HG02852 (cell line): ENCODE measurements around the gene ABCC3.

Source experiments
- ATAC-seq: cut with Tn5 transposase; IDR thresholded peaks from one replicate; pipeline ENCODE4 v1.9.1; 2021; ENCODE audit warnings: mild to moderate bottlenecking, moderate library complexity; ENCODE audit not compliant: unreplicated experiment

ABCC3 gene

DNA sequence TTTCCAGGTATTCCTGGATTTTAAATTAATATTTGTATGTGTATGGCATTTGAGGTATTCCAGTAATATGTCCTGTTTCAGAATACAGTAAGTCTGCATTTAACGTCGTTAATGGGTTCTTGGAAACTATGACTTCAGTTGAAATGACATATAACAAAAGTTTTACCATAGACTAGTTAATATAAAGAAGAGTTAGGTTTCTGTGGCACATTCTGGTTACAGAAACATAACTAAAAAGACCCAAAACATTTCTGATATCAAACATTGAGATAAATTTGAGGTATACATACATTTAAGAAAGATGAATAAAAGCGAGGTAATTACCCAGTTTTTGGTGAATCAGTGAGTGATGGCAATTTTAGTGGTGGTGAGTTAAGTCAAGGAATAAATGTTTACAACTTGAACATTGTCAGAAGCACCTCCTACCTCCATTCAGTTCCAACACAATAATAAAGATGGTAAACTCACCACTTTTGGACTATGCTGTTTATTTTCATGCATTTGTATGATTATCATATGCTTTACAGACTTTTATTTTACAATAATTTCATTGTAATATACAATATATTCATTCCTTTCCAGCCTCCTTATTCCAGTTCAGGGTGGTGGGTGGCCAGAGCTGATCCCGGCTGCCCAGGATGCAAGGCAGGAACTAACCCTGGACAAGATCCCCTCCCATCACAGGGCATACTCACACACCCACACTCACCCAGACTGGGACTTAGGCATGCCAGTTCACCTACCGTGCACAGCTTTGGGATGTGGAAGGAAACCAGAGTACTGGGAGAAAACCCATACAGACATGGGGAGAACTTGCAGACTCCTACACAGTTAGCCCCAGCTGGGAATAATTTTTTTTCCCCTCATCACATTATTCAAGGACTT is 94.4 kb downstream of the ABCC3 start:
- ATAC-seq = no peak

DNA sequence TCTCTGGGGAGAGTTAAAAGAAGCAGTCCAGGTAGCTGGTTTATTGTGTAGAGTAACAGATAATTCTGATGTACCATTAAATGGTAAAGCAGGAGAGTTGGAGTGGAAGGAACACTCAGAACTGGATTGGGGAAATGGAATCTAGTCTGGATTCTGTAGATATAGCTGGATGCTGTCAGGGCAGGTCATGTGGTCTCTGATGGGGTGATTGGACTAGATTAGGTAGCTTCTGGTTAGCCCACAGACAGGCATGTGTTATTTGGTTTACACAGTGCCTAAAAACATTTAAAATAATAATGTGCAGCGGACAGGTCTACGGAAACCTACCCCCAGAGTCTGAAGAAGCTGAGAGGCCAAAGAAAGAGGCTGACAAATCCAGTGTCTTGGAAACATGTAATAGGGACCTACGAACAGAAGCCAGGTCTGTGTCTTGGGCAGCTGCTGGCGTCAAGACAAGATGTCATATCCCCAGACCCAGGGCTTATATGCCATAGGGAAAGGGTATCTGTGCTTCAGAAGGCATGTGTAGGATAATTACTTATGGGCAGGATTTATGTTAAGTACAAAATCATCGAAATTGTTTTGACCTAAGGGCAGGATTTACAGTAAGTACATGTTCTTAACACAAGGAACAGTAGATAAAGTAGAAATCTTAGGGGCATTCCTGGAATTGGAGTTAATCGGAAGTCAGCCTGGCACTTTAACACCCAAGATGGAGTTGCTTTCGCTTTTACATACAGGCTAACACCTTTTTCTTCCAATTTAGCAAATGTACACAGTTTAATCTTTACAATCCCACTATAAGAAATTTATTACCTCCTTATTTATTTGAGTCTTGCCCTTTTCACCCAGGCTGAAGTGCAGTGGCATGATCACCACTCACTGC is 97.1 kb downstream of the ABCC3 start:
- ATAC-seq = no peak

DNA sequence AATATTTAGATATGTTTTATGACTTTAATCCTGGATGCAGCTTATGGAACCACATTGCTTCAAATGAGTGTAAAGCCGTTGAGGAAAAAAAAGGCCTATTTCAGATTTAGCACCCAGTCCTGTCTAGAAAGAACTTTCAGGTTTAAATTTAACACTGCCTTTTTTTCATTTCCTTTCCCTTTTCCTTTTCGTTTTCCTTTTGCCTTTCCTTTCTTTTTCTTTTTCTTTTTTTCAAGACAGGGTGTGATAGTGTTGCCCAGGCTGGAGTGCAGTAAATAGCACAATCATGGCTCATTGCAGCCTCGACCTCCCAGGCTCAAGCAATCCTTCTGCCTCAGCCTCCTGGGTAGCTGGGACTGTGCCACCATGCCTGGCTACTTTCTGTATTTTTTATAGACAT is 100.6 kb downstream of the ABCC3 start:
- ATAC-seq = no peak

DNA sequence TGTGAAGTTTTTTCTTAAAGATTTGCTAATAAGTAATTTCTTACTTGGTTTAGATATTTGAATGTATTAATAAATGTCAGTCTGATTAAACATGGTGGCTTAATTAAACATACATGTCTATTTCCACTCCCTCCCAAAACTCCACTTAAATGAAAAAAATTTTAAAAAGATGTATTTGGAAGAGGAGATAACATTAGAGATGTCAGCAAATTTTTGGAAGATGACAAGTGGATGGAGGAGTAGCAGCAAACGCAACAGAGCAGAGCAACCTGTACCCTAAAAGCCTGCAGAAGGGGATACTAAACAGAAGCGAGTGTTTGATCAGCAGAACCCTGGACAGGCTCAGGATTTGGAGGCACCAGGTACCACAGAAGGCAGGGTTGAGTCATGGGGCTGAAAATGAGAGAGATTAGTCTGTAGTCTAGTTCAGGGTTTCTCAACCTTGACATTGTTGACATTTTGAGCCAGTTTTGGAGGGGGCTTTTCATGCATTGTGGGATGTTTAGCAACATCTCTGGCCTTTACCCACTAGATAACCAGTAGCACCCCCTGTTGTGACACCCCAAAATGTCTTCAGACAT is 102.5 kb downstream of the ABCC3 start:
- no peak for ATAC-seq

DNA sequence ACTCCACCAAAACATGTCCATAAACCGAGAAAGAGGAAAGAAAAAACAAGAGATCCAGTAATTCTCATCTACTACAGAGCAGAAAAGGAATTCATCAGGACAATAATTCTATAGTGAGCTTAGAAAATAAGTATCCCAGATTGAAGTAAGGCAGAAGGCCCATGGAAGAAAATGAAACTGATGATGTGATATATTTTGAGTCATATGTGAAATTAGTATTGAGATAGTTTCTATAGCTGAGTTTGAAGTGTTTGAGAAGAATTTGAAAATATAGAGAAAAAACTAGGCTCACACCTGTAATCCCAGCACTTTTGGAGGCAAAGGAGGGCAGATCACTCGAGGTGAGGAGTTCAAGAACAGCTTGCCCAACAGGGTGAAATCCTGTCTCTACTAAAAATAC is 104.4 kb downstream of the ABCC3 start:
- no peak for ATAC-seq
